Embryonic facial prominence (tissue), 1 donor: ENCODE data around the gene KPNB1.

Experiments used
- DNase-seq: peaks from one replicate; pipeline ENCODE4 v3.0.0-alpha.2; 2016; ENCODE audit errors: extremely low spot score

The KPNB1 gene

DNA sequence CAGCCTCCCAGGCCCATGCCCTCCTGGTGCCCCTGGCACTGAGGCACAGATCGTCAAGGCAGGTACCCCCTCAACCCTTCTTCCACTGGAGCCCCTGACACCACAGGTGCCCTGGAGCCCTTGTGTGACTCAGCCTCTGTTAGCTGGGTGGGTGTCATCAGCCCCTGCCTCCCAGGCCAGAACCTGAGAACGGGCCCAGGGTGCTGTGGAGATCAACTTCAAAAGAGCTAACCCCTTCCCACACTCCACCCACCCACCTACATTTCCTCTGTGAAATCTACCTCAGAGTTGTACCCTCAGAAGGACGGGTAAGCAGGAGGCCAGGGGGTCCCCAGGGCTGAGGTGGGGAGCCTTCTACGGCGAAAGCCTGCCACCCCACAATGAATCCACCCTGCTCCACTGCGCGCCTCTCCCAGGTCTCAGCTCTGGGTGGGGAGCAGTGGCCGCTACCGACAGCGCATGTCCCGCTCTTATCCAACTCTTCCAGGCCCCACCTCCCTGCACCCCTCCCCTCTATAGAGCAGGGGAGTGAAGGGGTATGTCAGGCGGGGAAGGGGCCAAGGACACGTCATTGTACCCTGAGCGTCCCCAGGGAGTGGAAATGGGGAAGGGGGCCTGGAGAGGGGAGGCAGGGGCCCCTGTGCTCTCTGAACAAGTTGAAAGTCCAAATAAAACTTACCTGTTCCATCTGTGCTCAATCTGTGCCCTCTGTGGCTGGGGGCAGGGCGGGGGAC lies 61.8 kb downstream of the KPNB1 start:
- DNase-seq: no peak

GRCh38 chr17:47712330-47713023 lies 62.8 kb downstream of the KPNB1 start:
- no peak for DNase-seq

- DNase-seq: no peak
Measured at GRCh38 chr17:47713980-47714700, 64.4 kb downstream of the KPNB1 start.

GRCh38 chr17:47714773-47715396 lies 65.2 kb downstream of the KPNB1 start:
- no peak for DNase-seq

GRCh38 chr17:47715669-47716325 lies 66.1 kb downstream of the KPNB1 start:
- no peak for DNase-seq

DNA sequence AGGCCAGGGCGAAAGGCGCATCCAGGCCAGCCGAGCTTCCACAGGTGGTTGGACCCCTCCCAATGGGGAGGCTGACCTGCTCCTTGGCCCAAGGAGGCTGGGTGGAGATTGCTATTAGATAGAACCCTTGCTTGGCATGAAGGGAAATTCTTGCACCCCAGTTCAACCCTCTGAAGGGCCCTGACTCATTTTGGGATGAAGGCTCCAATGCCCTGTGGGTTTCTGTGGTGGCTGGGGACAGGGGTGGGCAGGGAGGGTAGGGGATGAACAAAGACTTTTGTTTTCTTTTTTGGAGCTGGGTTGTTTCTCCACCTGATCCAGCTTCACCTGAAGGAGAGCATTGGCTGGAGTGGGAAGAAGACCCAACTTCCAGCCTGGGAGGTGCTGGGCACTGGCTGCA lies 66.7 kb downstream of the KPNB1 start:
- DNase-seq: no peak

GRCh38 chr17:47717261-47717697 lies 67.6 kb downstream of the KPNB1 start:
- DNase-seq: no peak

DNA sequence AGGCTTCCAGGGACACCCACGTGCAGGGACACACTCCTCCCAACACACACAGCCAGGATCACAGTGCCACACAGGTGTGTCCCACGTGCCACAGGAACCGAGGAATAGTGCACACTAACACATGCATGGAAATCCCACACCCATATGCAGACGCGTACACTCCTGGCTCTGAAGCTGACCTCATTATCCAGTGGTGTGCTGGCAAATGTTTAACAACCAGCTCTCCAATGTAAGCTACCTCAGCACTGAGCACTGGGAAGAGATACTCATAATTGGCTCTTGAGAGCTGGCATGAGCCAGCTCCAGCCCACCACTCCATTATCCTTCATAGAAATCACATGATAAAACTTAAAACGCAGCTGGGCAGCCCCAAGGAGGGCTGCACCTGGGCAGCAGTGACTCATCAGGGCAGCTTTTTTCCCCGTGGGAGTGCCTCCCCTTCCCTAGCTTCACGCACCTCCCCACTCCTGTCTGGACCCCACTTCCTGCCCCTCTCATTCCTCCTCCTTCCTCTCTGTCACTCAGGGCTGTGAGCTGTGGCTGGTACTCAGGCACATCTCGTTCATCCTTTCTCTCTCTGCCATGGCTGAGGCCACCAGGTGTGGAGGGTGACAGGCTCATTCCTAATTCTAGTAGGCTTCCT lies 68.4 kb downstream of the KPNB1 start:
- DNase-seq: no peak

DNA sequence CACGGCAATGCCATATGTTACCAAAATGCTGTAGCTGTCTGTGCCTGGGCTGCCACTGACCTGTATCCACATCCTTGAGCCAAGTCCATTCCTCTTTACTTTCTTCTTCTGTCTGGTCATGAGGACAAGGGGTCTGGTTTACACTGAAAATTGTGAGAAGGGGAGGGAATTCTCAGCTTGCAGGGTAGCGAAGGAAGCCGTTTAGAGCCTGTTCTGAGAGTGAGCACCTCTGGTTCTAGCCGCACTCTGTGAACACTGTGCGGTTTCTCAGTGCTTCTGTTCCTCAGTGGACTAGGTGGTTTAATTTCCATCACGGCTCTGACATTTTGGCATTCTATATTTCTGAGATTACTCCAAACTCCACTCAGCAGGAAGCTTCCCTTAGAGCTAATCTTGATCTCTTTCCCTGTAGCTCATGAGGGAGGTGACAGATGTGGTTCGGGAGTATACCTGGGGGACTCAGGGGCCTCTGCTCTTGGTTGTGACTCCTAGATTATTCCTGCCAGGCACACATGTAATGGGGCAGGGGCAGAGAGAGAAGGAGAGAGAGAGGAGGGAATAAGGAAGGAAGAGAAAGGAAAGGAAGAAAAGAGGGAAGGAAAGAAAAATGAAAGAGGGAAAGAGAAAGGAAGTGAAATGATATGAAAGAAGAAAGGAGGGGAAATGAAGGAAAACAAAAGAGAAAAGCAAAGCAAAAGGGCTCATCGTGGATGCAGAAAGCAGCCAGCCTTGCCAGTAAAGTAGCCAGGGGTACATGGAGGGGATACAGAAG lies 69.1 kb downstream of the KPNB1 start:
- DNase-seq: no peak

GRCh38 chr17:47719411-47720152 lies 69.9 kb downstream of the KPNB1 start:
- no peak for DNase-seq

- DNase-seq: no peak
Measured at GRCh38 chr17:47720196-47720595, 70.5 kb downstream of the KPNB1 start.

DNA sequence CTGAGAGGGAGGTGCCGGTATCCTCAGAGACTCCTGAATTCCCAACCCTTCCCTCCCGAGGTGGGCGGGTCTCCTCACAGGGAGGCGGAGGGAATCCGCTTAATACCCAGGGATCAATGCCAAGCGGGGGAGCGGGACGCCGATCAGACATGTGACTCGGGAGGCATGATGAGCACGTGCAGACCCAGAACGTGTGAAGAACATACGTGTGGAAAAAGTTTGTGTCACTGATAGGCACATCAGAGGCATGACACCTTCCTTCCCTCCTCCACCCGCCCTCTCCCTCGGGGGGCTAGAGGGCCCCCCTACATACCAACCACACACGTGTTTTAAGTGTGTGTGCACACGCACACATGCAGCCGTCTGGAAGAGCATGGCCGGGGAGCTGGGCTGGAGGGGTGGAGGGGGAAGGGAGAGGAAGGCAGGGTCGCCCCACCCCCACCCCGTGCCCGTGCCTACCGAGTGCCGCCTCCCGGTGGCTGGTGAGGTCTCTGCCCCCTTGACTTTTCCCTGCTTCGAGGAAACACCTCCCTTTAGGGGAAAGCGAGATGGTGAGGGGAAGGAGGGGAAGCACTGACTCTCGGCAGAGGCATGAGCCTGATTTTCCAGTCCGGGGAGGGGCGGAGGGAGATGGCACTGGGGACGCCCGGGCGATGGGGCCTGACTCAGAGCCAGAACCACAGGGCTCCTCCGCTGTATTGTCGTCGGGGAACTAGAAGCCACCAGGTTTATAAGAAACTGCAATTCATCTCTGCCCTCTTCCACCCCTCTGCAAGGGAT lies 71.2 kb downstream of the KPNB1 start:
- no peak for DNase-seq

DNA sequence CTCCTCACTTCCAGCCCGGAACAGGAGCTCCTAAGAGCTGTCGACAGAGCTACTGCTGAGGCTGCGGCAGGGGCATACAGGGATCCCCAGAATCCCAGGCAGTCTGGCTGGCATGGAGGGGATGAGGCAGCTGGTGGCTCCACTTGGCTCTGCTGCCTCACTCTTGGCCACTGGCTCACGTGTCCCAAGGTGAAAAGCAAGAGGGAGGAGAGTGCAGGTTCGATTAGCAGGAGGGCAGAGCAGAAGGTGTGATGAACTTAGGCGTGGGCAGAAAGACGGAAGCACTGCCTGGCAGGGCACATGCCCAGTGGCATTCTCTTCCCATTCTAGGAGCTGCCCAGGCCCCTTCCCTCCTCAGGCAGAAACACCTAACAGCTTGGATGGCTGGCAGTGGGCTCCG lies 72.0 kb downstream of the KPNB1 start:
- DNase-seq: no peak

DNA sequence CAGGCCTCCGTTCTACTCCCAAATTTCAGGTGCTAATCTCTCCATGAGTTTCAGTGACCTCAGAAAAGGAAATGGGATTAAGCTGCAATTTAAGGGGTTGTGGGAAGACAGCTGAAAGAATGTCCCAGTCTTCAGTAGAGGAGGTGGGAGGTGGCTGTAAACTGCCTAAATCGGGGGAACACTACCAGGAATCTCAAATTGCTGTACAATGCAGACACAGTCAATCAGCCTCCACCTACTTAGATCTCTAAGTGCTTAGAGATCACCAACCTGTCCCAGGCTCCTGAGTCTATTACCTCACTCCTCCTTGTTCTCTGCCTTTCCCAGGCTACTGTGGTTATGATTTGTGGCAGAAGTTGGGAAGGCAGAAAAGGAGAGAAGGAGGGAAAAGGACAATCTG lies 75.0 kb downstream of the KPNB1 start:
- DNase-seq: no peak

GRCh38 chr17:47725446-47726111 lies 75.9 kb downstream of the KPNB1 start:
- DNase-seq: no peak

DNA sequence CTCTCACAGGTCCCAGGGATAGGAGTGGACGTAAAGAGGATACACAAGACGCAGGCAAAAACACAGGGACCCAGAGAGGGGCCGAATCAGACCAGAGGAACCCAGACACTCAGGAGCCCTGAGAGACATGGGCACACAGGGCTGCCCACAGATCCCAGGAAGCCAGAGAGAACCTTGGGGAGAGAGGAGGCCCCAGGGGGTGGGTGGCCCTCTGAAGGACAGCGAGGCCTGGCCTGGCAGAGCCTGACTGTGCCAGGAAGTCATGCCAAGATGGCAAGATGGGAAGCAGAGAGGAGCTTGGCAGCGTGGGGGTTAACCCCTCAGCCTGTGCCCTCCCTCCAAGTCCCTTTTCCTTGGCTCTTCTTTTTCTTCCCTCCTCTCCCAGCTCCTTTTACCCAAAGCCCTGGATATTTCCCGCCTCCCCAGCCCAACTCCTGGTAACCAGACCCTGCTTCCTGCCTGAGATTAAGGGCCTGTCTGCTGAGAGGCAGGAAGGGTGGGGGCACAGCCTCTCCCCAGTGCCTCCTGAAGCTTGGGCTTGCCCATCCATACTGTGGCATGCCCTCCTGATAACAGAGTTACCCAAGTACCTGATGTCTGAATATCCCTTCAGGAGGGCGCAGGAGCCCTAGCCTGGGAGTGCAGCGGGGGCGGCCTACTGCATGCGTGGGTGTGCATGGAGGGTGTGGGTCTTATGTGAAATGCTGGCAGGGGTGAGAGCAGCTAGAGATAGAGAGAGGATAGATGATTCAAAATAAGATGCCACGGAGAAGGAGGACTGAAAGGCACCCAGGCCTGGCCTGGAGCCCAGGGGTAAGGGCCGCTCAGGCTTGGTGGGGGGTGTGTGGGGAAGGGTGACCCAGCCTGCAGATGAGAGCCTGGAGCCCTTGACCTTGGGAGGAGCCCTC lies 77.3 kb downstream of the KPNB1 start:
- no peak for DNase-seq

DNA sequence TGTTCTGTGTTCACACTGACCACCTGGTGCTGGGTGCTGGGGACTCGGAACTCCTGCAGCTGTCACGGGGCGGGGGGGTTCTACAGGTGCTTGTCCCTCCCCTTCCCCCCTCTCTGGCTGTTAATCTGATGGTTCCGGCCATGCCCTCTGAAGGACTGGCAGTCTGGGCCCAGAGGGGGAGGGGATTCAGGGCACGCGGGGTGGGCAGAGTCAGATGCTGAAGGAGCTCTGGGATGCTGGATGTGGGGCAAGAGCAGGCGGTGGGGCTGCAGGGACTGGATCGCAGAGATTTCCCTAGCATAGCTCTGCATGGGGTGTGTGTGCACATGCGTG lies 78.0 kb downstream of the KPNB1 start:
- no peak for DNase-seq
